Body of pancreas (tissue), 4 donors: ENCODE results near the gene AKAP6.

ENCODE experiments used
- POLR2A ChIP-seq, 3 donors: fragments of 450-650 bp; IDR thresholded peaks; one replicate each; pipeline ENCODE4 v1.6.1; 2016; ENCODE audit warnings: antibody characterized with exemption in 3 of 3, mild to moderate bottlenecking in 2 of 3
- TF ChIP-seq, protein P1 (sequence below), 7 experiments: fragments of 450-650 bp in 4 of 7; fragments of 200-600 bp in 3 of 7; sonication (generic) in 3 of 7; IDR thresholded peaks; one replicate each; pipeline ENCODE4 v1.5.1; 2016 to 2019; ENCODE audit warnings: antibody characterized with exemption in 7 of 7

- TF ChIP-seq, protein P1, sequence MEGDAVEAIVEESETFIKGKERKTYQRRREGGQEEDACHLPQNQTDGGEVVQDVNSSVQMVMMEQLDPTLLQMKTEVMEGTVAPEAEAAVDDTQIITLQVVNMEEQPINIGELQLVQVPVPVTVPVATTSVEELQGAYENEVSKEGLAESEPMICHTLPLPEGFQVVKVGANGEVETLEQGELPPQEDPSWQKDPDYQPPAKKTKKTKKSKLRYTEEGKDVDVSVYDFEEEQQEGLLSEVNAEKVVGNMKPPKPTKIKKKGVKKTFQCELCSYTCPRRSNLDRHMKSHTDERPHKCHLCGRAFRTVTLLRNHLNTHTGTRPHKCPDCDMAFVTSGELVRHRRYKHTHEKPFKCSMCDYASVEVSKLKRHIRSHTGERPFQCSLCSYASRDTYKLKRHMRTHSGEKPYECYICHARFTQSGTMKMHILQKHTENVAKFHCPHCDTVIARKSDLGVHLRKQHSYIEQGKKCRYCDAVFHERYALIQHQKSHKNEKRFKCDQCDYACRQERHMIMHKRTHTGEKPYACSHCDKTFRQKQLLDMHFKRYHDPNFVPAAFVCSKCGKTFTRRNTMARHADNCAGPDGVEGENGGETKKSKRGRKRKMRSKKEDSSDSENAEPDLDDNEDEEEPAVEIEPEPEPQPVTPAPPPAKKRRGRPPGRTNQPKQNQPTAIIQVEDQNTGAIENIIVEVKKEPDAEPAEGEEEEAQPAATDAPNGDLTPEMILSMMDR (IDR thresholded peaks at IDR 0.05): no peak
- no peak for TF ChIP-seq POLR2A (IDR thresholded peaks at IDR 0.05)
These were observed 50.3 kb downstream of the AKAP6 start for GRCh38 chr14:32379447-32379846.
